Spleen (tissue), 11 donors: Measurements from ENCODE around the gene APOB. TPM values are rescaled to one million over a fixed set of nuclear protein-coding genes. Genes with fewer than 3 reads are reported as not detected.

Experiments
- DNase-seq: peaks from one replicate; pipeline ENCODE4 v3.0.0-alpha.2; 2020
- H3K27ac ChIP-seq, 8 donors: fragments of 200-600 bp; sonication (generic) in 7 of 8; 1 replicate in 4 of 8; 2 replicates in 4 of 8; pipeline versions ENCODE4 v1.5.0 to v1.8.0; 2016 to 2021; ENCODE audit warnings: inconsistent platforms in 4 of 8, mild to moderate bottlenecking in 4 of 8, moderate library complexity in 1 of 8
- H3K27me3 ChIP-seq, 7 donors: fragments of 200-600 bp; sonication (generic) in 6 of 7; replicated peaks in 1 of 7; 1 replicate in 4 of 7; 2 replicates in 3 of 7; pipeline versions ENCODE4 v1.5.0 to v1.8.0; 2016 to 2021; ENCODE audit warnings: inconsistent platforms in 3 of 7, mild to moderate bottlenecking in 1 of 7
- H3K36me3 ChIP-seq, 6 donors: fragments of 200-600 bp; sonication (generic) in 5 of 6; 1 replicate in 4 of 6; 2 replicates in 2 of 6; pipeline versions ENCODE4 v1.5.0 to v1.8.0; 2016 to 2021; ENCODE audit warnings: inconsistent platforms in 2 of 6
- H3K4me1 ChIP-seq, 6 donors: fragments of 200-600 bp; sonication (generic) in 5 of 6; 1 replicate in 3 of 6; 2 replicates in 3 of 6; pipeline versions ENCODE4 v1.5.0 to v1.8.0; 2016 to 2021; ENCODE audit warnings: inconsistent platforms in 3 of 6
- H3K4me3 ChIP-seq, 8 donors: fragments of 200-600 bp; sonication (generic) in 7 of 8; 1 replicate in 4 of 8; 2 replicates in 4 of 8; pipeline versions ENCODE4 v1.5.0 to v1.8.0; 2016 to 2021; ENCODE audit warnings: inconsistent platforms in 4 of 8, mild to moderate bottlenecking in 4 of 8, moderate library complexity in 2 of 8
- H3K9me3 ChIP-seq, 8 donors: fragments of 200-600 bp; sonication (generic) in 7 of 8; 1 replicate in 4 of 8; 2 replicates in 4 of 8; pipeline versions ENCODE4 v1.5.0 to v1.8.0; 2016 to 2021; ENCODE audit warnings: inconsistent platforms in 4 of 8
- POLR2A ChIP-seq, 3 donors: fragments of 450-650 bp; IDR thresholded peaks; one replicate each; pipeline ENCODE4 v1.5.1; 2017; ENCODE audit warnings: antibody characterized with exemption in 3 of 3, mild to moderate bottlenecking in 1 of 3
- POLR2AphosphoS5 ChIP-seq, 3 donors: sonication (generic); formaldehyde crosslinking; IDR thresholded peaks; one replicate each; pipeline ENCODE4 v1.5.1; 2017; ENCODE audit warnings: antibody characterized with exemption in 3 of 3
- WGBS, 5 donors: extraction: QIAGEN DNeasy Blood & Tissue Kit in 3 of 5; methylation state at CpG; one replicate each; pipeline versions ENCODE4 v1.1.5 to v1.1.7; 2013 to 2018; 5-methylcytosine and 5-hydroxymethylcytosine counted together
- intact Hi-C: fragments of 100-400 bp; cut with DNase I; formaldehyde crosslinking; loops from one replicate; pipeline ENCODE4 v1.15.0; 2023; ENCODE audit warnings: low total_unique reads
- polyA plus RNA-seq, 3 donors: library from polyadenylated mRNA; stranded (reverse); fragments of 200-250 nt; gene quantifications; one replicate each; pipeline ENCODE4 v1.2.1, GENCODE V29; 2013
- total RNA-seq, 7 donors: library from RNA; depleted of rRNA in 3 of 7; stranded (reverse); fragments of >200 nt in 3 of 7; fragmentation: NEBNext Ultra II Directional in 4 of 7; extraction: Animal tissue kit (Norgen Biotek cat#: 25700) in 4 of 7; gene quantifications; one replicate each; pipeline versions ENCODE4 v1.1.0 to v1.2.1, GENCODE V29; 2016 to 2021
- TF ChIP-seq, protein P1 (sequence below), 11 experiments: fragments of 200-600 bp in 7 of 11; fragments of 450-650 bp in 4 of 11; sonication (generic) in 4 of 11; IDR thresholded peaks in 8 of 11; conservative IDR thresholded peaks in 3 of 11; 1 replicate in 7 of 11; 2 replicates in 4 of 11; pipeline versions ENCODE4 v1.4.0 to v1.8.0; 2016 to 2021; ENCODE audit warnings: antibody characterized with exemption in 11 of 11, inconsistent platforms in 4 of 11, mild to moderate bottlenecking in 1 of 11
- donor health status: healthy with polysubstance abuse.
- donor health status: DM: no; HTN: no; CAD: no; lungs with moderate emphysema.
- donor health status: DM: no; HTN: no; CAD: no.
- donor health status: Bipolar disorder and iron deficiency.
- donor health status: healthy.
- donor health status: DM: no; HTN: no; CAD: no.
- donor health status: DM: yes; HTN: yes; CAD: no.

The APOB gene
- total and polyA plus RNA-seq, 10 donors: 0.02 to 2.5 (median 0.39) TPM

DNA sequence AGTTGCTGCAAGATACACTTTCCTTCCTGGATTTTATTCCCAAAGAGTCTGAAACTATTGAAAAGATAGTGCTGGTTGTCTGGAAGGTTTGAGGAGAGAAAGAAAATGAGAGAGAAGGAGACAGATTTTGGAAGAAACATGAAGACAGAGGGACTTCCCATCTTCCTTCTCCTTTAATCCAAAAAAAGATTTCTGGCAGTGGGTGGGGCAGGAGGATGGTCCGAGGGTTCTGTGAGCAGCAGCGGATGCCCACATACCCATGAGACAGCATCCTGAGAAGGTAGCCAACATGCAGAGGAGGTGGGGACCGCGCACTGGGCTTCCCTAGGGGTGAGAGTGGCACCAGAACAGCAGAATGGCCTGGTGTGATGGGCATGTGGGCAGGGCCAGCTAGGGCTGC, 84.6 kb downstream of the APOB start:
- Histone ChIP-seq H3K4me3 (no peak overlapping the region), H3K27me3 (peaks cover 0 to 46% (median 4%) of the 10 kb centered on the region in 7 donors), H3K27ac (no peak overlapping the region), H3K36me3 (no peaks in the 10 kb centered on the region), H3K9me3 (no peaks in the 10 kb centered on the region), H3K4me1 (no peaks in the 10 kb centered on the region)
- intact Hi-C loops: no loop called here
- TF ChIP-seq POLR2AphosphoS5 (IDR thresholded peaks at IDR 0.05): no peak
- TF ChIP-seq, protein P1, sequence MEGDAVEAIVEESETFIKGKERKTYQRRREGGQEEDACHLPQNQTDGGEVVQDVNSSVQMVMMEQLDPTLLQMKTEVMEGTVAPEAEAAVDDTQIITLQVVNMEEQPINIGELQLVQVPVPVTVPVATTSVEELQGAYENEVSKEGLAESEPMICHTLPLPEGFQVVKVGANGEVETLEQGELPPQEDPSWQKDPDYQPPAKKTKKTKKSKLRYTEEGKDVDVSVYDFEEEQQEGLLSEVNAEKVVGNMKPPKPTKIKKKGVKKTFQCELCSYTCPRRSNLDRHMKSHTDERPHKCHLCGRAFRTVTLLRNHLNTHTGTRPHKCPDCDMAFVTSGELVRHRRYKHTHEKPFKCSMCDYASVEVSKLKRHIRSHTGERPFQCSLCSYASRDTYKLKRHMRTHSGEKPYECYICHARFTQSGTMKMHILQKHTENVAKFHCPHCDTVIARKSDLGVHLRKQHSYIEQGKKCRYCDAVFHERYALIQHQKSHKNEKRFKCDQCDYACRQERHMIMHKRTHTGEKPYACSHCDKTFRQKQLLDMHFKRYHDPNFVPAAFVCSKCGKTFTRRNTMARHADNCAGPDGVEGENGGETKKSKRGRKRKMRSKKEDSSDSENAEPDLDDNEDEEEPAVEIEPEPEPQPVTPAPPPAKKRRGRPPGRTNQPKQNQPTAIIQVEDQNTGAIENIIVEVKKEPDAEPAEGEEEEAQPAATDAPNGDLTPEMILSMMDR (IDR thresholded peaks at IDR 0.05 in 8 of 11, conservative IDR thresholded peaks at IDR 0.05 in 3 of 11): no peak
- no peak for TF ChIP-seq POLR2A (IDR thresholded peaks at IDR 0.05)
- DNase-seq: no peak
- 72 to 88% (median 84%) methylated on average over 4 of the region's 4 CpGs for WGBS, 5 donors

- no peaks in the 10 kb centered on the region for H3K9me3 ChIP-seq
- DNase-seq: no peak
- WGBS, 5 donors: 80 to 88% (median 87%) methylated on average over 20 to 21 of the region's 21 CpGs
Measured at GRCh38 chr2:20957788-20958525, 85.9 kb downstream of the APOB start.

DNA sequence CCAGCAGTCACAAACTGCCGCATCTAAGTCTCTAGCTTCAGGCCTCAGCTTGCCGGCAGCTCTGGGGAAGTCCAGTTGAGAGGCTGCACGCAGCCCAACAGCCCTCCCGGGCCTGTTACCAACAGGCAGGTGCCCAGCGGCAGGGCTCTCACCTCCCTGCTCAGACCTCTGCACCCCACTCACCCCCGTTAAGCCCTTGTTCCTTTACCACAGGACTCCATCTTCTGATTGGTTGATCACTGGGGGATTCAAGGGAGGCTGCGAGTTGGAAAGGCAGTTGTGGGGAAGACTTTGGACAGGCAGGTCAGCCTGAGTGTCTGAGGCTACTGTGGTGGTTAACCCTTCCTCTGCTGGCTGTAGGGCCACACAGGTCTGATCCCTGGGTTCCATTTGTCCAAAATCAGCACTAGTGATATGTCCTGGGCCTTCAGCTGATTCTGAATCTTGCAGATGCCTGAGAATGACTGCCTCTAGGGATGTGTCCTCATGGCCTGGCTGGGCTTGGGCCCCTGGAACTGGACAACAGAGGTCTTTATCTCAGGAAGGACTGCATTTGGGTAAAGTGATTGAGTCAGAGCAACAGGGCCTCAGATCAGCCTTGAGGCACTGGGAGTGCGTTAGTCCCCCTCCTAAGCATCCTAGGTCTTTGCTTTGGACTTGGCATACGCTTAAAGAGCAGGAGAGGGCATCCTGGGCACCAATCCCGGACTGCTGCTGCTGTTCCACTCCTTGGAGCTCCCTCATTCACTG, 88.4 kb downstream of the APOB start:
- H3K4me1 ChIP-seq: no peaks in the 10 kb centered on the region
- H3K4me3 ChIP-seq: no peak overlapping the region
- DNase-seq: no peak
- no peak overlapping the region for H3K27ac ChIP-seq
- H3K9me3 ChIP-seq: no peaks in the 10 kb centered on the region
- H3K36me3 ChIP-seq: no peaks in the 10 kb centered on the region
- no peak for TF ChIP-seq POLR2AphosphoS5 (IDR thresholded peaks at IDR 0.05)
- TF ChIP-seq POLR2A (IDR thresholded peaks at IDR 0.05): no peak
- TF ChIP-seq, protein P1 (IDR thresholded peaks at IDR 0.05 in 8 of 11, conservative IDR thresholded peaks at IDR 0.05 in 3 of 11): no peak
- 86 to 93% (median 87%) methylated on average over 7 to 10 of the region's 10 CpGs for WGBS, 5 donors
- peaks cover 0 to 25% (median 0%) of the 10 kb centered on the region in 7 donors for H3K27me3 ChIP-seq
- intact Hi-C loops: no loop called here

More at GRCh38 chr2:20957788-20958525, 85.9 kb downstream of the APOB start:
- no peak overlapping the region for H3K27ac ChIP-seq
- H3K27me3 ChIP-seq: peaks cover 0 to 34% (median 3%) of the 10 kb centered on the region in 7 donors
- H3K4me3 ChIP-seq: no peak overlapping the region
- no peaks in the 10 kb centered on the region for H3K4me1 ChIP-seq
- intact Hi-C loops: no loop called here
- TF ChIP-seq, protein P1 (IDR thresholded peaks at IDR 0.05 in 8 of 11, conservative IDR thresholded peaks at IDR 0.05 in 3 of 11): no peak
- TF ChIP-seq POLR2AphosphoS5 (IDR thresholded peaks at IDR 0.05) (no peak), POLR2A (IDR thresholded peaks at IDR 0.05) (no peak)
- H3K36me3 ChIP-seq: no peaks in the 10 kb centered on the region
